CD14-positive monocyte (primary cell): ENCODE data around the gene FGD4. TPM values are rescaled to one million over a fixed set of nuclear protein-coding genes. Genes with fewer than 3 reads are reported as not detected.

Experiments
- DNase-seq, 3 donors: peaks; one replicate each; pipeline ENCODE4 v3.0.0-alpha.2; 2011 to 2022
- H2AFZ ChIP-seq: 2 replicates; pipeline ENCODE4 v1.6.0; 2012; ENCODE audit warnings: mild to moderate bottlenecking, low read depth, low read length, inconsistent platforms; ENCODE audit not compliant: insufficient read depth, poor library complexity, severe bottlenecking
- H3K27ac ChIP-seq, 2 donors: 1 replicate in 1 of 2; 2 replicates in 1 of 2; pipeline ENCODE4 v1.5.1; 2012 to 2013; ENCODE audit warnings: low read length in 2 of 2, control low read depth in 1 of 2, inconsistent platforms in 1 of 2, low read depth in 1 of 2, mild to moderate bottlenecking in 1 of 2
- H3K27me3 ChIP-seq, 2 donors: one replicate each; pipeline versions ENCODE4 v1.6.0 to v1.6.1; 2011 to 2013; ENCODE audit warnings: low read length in 2 of 2; ENCODE audit not compliant: control insufficient read depth in 2 of 2, insufficient read depth in 2 of 2
- H3K36me3 ChIP-seq, 2 donors: replicated peaks in 1 of 2; 1 replicate in 1 of 2; 2 replicates in 1 of 2; pipeline versions ENCODE4 v1.5.1 to v1.6.1; 2012 to 2013; ENCODE audit warnings: low read length in 2 of 2, control low read depth in 1 of 2, inconsistent platforms in 1 of 2, mild to moderate bottlenecking in 1 of 2; ENCODE audit not compliant: insufficient read depth in 2 of 2, control insufficient read depth in 1 of 2
- H3K4me1 ChIP-seq, 2 donors: 1 replicate in 1 of 2; 2 replicates in 1 of 2; pipeline versions ENCODE4 v1.5.1 to v1.6.1; 2012 to 2013; ENCODE audit warnings: low read length in 2 of 2, control low read depth in 1 of 2, inconsistent platforms in 1 of 2, mild to moderate bottlenecking in 1 of 2, moderate library complexity in 1 of 2; ENCODE audit not compliant: insufficient read depth in 2 of 2, control insufficient read depth in 1 of 2
- H3K4me2 ChIP-seq: replicated peaks from 2 replicates; pipeline ENCODE3; 2012; ENCODE audit warnings: low read length, moderate library complexity, mild to moderate bottlenecking; ENCODE audit not compliant: poor library complexity, severe bottlenecking; ENCODE audit errors: extremely low read depth
- H3K4me3 ChIP-seq, 3 experiments: fragments of 200-600 bp in 1 of 3; sonication (generic) in 1 of 3; replicated peaks in 1 of 3; 1 replicate in 2 of 3; 2 replicates in 1 of 3; pipeline ENCODE4 v1.5.1; 2011 to 2013; ENCODE audit warnings: low read length in 3 of 3, mild to moderate bottlenecking in 3 of 3, control low read depth in 2 of 3, low read depth in 2 of 3, inconsistent platforms in 1 of 3, moderate library complexity in 1 of 3
- H3K79me2 ChIP-seq: 2 replicates; pipeline ENCODE4 v1.6.0; 2012; ENCODE audit warnings: mild to moderate bottlenecking, control low read depth, inconsistent platforms, low read length, moderate library complexity; ENCODE audit not compliant: insufficient read depth
- H3K9ac ChIP-seq: 2 replicates; pipeline ENCODE4 v1.6.0; 2017; ENCODE audit warnings: low read length, mild to moderate bottlenecking; ENCODE audit not compliant: insufficient read depth, poor library complexity, severe bottlenecking
- H3K9me3 ChIP-seq, 2 donors: replicated peaks in 1 of 2; 1 replicate in 1 of 2; 2 replicates in 1 of 2; pipeline versions ENCODE4 v1.5.1 to v1.6.1; 2012 to 2013; ENCODE audit warnings: low read length in 2 of 2, control low read depth in 1 of 2; ENCODE audit not compliant: control insufficient read depth in 1 of 2, insufficient read depth in 1 of 2
- H4K20me1 ChIP-seq: 2 replicates; pipeline ENCODE4 v1.6.0; 2012; ENCODE audit warnings: mild to moderate bottlenecking, low read length, control low read depth, moderate library complexity; ENCODE audit not compliant: insufficient read depth
- H3K27ac Mint-ChIP-seq, 7 donors: one replicate each; pipeline ENCODE4 v1.8.0; 2020; ENCODE audit warnings: mild to moderate bottlenecking in 7 of 7, mixed read lengths in 7 of 7, moderate library complexity in 6 of 7, inconsistent platforms in 2 of 7
- H3K27me3 Mint-ChIP-seq, 3 donors: one replicate each; pipeline ENCODE4 v1.8.0; 2021 to 2022; ENCODE audit warnings: low read depth in 3 of 3, mild to moderate bottlenecking in 3 of 3, mixed read lengths in 3 of 3, moderate library complexity in 3 of 3, inconsistent platforms in 1 of 3
- H3K36me3 Mint-ChIP-seq, 2 donors: one replicate each; pipeline ENCODE4 v1.8.0; 2020; ENCODE audit warnings: mixed read lengths in 2 of 2, inconsistent platforms in 1 of 2, mild to moderate bottlenecking in 1 of 2
- H3K4me1 Mint-ChIP-seq: one replicate; pipeline ENCODE4 v1.8.0; 2020; ENCODE audit warnings: mild to moderate bottlenecking, mixed read lengths
- H3K4me3 Mint-ChIP-seq, 2 donors: one replicate each; pipeline ENCODE4 v1.8.0; 2020; ENCODE audit warnings: mild to moderate bottlenecking in 2 of 2, mixed read lengths in 2 of 2, moderate library complexity in 1 of 2
- H3K9me3 Mint-ChIP-seq, 7 donors: one replicate each; pipeline ENCODE4 v1.8.0; 2020 to 2022; ENCODE audit warnings: mixed read lengths in 7 of 7, mild to moderate bottlenecking in 6 of 7, moderate library complexity in 6 of 7, inconsistent platforms in 2 of 7
- CTCF ChIP-seq: fragments of 200-600 bp; IDR thresholded peaks from one replicate; pipeline ENCODE4 v1.8.0; 2022; ENCODE audit warnings: antibody characterized with exemption, mild to moderate bottlenecking
- WGBS: methylation state at CpG from one replicate; pipeline ENCODE4 v1.1.5; 2013; ENCODE audit warnings: missing lambda C conversion rate; ENCODE audit not compliant: insufficient coverage; 5-methylcytosine and 5-hydroxymethylcytosine counted together
- intact Hi-C, 2 donors: fragments of 100-400 bp; cut with micrococcal nuclease; formaldehyde crosslinking; loops; one replicate each; pipeline versions ENCODE4 v1.15.0 to v1.15.1; 2023
- polyA plus RNA-seq, 3 donors: library from polyadenylated mRNA; depleted of rRNA in 1 of 3; unstranded in 2 of 3; stranded (reverse) in 1 of 3; fragments of 300-500 nt in 2 of 3; fragments of >200 nt in 1 of 3; fragmentation: Illumina TruSeq in 2 of 3; gene quantifications; 1 replicate in 2 of 3; 2 replicates in 1 of 3; pipeline ENCODE4 v1.2.3, GENCODE V29; 2012 to 2021

Gene FGD4
- polyA plus RNA-seq, 3 donors: 5.3 to 34.4 (median 6.0) TPM

- H3K4me1 Mint-ChIP-seq: peaks cover 57% of the 10 kb centered on the region
- Histone ChIP-seq H3K36me3 (peaks cover 0 to 19% of the 10 kb centered on the region in 2 donors), H3K27me3 (no peaks in the 10 kb centered on the region), H3K9ac (no peak overlapping the region), H3K9me3 (no peaks in the 10 kb centered on the region), H3K4me1 (peaks cover 35 to 46% of the 10 kb centered on the region in 2 donors), H3K4me3 (no peak overlapping the region), H3K79me2 (peaks cover 95% of the 10 kb centered on the region), H3K4me2 (peak overlapping the region; percentile 14), H2AFZ (no peak overlapping the region), H4K20me1 (peaks cover 95% of the 10 kb centered on the region), H3K27ac (peak overlapping the region in 1 of 2 donors; percentile 70)
- no peak for TF ChIP-seq CTCF
- 82% methylated on average over 3 of the region's 3 CpGs for WGBS
- intact Hi-C loops: no loop called here
- no peaks in the 10 kb centered on the region for H3K9me3 Mint-ChIP-seq
- no peaks in the 10 kb centered on the region for H3K27me3 Mint-ChIP-seq
- H3K36me3 Mint-ChIP-seq: peaks cover 26 to 32% of the 10 kb centered on the region in 2 donors
- DNase-seq: no peak
- H3K4me3 Mint-ChIP-seq: no peak overlapping the region
- H3K27ac Mint-ChIP-seq: peak overlapping the region in 5 of 7 donors; percentile 21 to 90 (median 48)
These were observed 108.6 kb downstream of the FGD4 start for GRCh38 chr12:32507942-32508320.

GRCh38 chr12:32508626-32509025, 109.3 kb downstream of the FGD4 start:
- Histone ChIP-seq H3K9me3 (no peaks in the 10 kb centered on the region), H3K79me2 (peaks cover 95% of the 10 kb centered on the region), H4K20me1 (peaks cover 95% of the 10 kb centered on the region), H3K9ac (no peak overlapping the region), H3K27me3 (no peaks in the 10 kb centered on the region), H3K27ac (no peak overlapping the region), H3K4me1 (peaks cover 31 to 39% of the 10 kb centered on the region in 2 donors), H2AFZ (no peak overlapping the region), H3K36me3 (peaks cover 0 to 19% of the 10 kb centered on the region in 2 donors), H3K4me3 (no peak overlapping the region), H3K4me2 (no peak overlapping the region)
- DNase-seq: no peak
- no peak for TF ChIP-seq CTCF
- Mint-ChIP-seq H3K4me1 (peaks cover 59% of the 10 kb centered on the region), H3K9me3 (no peaks in the 10 kb centered on the region), H3K27ac (peak overlapping the region in 1 of 7 donors; percentile 21), H3K4me3 (no peak overlapping the region), H3K36me3 (peaks cover 31 to 32% of the 10 kb centered on the region in 2 donors), H3K27me3 (no peaks in the 10 kb centered on the region)
- intact Hi-C loops: no loop called here
- 100% methylated on average over 1 of the region's 3 CpGs for WGBS
